NCI-H1092 (cell line): ENCODE measurements around the gene CPNE2.
"Not testable (repeated sequence)": the region's sequence is repeated elsewhere in the genome, so short reads cannot be mapped to it uniquely, and the experiment has no call there.

Experiments
- DNase-seq: peaks from one replicate; lab custom pipeline; 2025; lab: John Stamatoyannopoulos, UW

The CPNE2 gene

GRCh38 chr16:57098188-57098841 is 5.9 kb downstream of the CPNE2 start:
- no peak for DNase-seq

GRCh38 chr16:57099965-57100364 is 7.6 kb downstream of the CPNE2 start:
- not testable (repeated sequence) for DNase-seq

- DNase-seq, result no peak
Measured at GRCh38 chr16:57100445-57100844, 8.1 kb downstream of the CPNE2 start.

GRCh38 chr16:57102888-57103851 is 10.8 kb downstream of the CPNE2 start:
- no peak for DNase-seq

- no peak for DNase-seq
Measured at GRCh38 chr16:57104706-57105105, 12.3 kb downstream of the CPNE2 start.

- no peak for DNase-seq
Measured at GRCh38 chr16:57105184-57105583, 12.8 kb downstream of the CPNE2 start.

GRCh38 chr16:57106767-57107166 is 14.4 kb downstream of the CPNE2 start:
- no peak for DNase-seq

GRCh38 chr16:57107321-57107922 is 15.0 kb downstream of the CPNE2 start:
- DNase-seq, result no peak

- no peak for DNase-seq
Measured at GRCh38 chr16:57108432-57108831, 16.0 kb downstream of the CPNE2 start.

GRCh38 chr16:57109259-57110105 is 17.1 kb downstream of the CPNE2 start:
- DNase-seq, result not testable (repeated sequence)

- no peak for DNase-seq
Measured at GRCh38 chr16:57110937-57111336, 18.6 kb downstream of the CPNE2 start.

- DNase-seq, result no peak
Measured at GRCh38 chr16:57111420-57111819, 19.0 kb downstream of the CPNE2 start.

GRCh38 chr16:57112403-57113041 is 20.1 kb downstream of the CPNE2 start:
- no peak for DNase-seq

- DNase-seq, result no peak
Measured at GRCh38 chr16:57113042-57113453, 20.7 kb downstream of the CPNE2 start.

- DNase-seq, result no peak
Measured at GRCh38 chr16:57113664-57114063, 21.3 kb downstream of the CPNE2 start.

- DNase-seq, result no peak
Measured at GRCh38 chr16:57115168-57115513, 22.8 kb downstream of the CPNE2 start.

GRCh38 chr16:57115514-57116182 is 23.3 kb downstream of the CPNE2 start:
- peak; percentile 56 for DNase-seq

- DNase-seq, result no peak
Measured at GRCh38 chr16:57118461-57119084, 26.2 kb downstream of the CPNE2 start.

GRCh38 chr16:57123216-57123973 is 31.0 kb downstream of the CPNE2 start:
- no peak for DNase-seq
